Measurements from ENCODE around the gene IGF2.
"Not testable (repeated sequence)": the region's sequence is repeated elsewhere in the genome, so short reads cannot be mapped to it uniquely, and the experiment has no call there.

The IGF2 gene

GRCh38 chr11:2139123-2139521, at the start of gene IGF2:
Gene IGF2 (minus strand): TSS chr11:2139389. CDS start chr11:2135523, 3,866 bp downstream.
- no peak for DNase-seq (ENCODE audit: low read depth, low spot score)

DNA sequence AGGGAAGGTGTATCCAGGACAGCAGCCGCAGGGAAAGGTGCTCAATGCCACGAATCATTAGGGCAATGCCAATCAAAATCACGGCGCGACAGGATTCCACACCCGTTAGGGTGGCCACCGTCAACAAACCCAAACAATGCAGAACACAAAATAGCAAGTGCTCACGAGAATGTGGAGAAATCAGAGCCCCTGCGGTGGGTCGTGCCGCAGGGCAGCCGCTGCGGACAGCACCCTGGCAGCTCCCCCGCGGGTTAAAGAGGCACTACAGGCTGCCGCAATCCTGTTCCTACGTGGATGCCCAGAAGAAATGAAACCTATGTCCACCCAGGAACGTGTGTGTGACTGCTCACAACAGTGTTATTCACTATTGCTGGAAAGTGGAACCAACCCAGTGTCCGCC, 49.6 kb upstream of the IGF2 start:
- DNase-seq (ENCODE audit: low read depth, low spot score): no peak

- no peak for DNase-seq (ENCODE audit: low read depth, low spot score)
Measured at GRCh38 chr11:2187280-2187707, 48.1 kb upstream of the IGF2 start.

- no peak for DNase-seq (ENCODE audit: low read depth, low spot score)
Measured at GRCh38 chr11:2186669-2187279, 47.6 kb upstream of the IGF2 start.

- no peak for DNase-seq (ENCODE audit: low read depth, low spot score)
Measured at GRCh38 chr11:2185324-2186085, 46.3 kb upstream of the IGF2 start.

GRCh38 chr11:2182692-2183474, 43.7 kb upstream of the IGF2 start:
- no peak for DNase-seq (ENCODE audit: low read depth, low spot score)

GRCh38 chr11:2182075-2182474, 42.9 kb upstream of the IGF2 start:
- no peak for DNase-seq (ENCODE audit: low read depth, low spot score)

DNA sequence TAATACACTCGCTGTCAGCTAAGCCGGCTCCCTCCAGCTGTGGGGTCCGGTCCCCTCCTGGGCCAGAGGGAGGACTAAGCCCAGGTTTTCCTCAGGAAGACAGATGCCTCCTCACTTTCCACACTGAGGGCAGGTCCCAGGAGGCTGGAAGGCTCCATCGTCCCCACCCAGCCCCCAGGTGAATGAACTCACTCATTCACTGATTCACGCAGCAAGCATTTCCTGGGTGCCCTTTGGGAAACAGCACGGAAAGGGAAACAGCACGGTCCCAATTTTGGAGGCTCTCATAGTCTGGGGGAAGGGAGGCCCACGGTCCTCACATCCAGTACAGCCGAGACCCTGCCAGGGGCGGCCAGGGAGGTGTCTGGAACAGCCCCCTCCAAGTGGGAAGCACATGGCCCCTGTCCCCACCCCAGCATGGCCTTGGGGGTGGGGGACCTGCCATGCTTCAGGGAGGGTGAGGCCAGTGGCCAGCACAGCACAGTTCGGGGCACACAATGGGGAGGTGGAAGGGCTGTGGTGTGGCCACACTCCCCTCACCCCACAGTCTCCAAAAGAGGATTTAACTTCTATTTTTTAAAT, 41.7 kb upstream of the IGF2 start:
- no peak for DNase-seq (ENCODE audit: low read depth, low spot score)

- DNase-seq (ENCODE audit: low read depth, low spot score): no peak
Measured at GRCh38 chr11:2180347-2180746, 41.2 kb upstream of the IGF2 start.

DNA sequence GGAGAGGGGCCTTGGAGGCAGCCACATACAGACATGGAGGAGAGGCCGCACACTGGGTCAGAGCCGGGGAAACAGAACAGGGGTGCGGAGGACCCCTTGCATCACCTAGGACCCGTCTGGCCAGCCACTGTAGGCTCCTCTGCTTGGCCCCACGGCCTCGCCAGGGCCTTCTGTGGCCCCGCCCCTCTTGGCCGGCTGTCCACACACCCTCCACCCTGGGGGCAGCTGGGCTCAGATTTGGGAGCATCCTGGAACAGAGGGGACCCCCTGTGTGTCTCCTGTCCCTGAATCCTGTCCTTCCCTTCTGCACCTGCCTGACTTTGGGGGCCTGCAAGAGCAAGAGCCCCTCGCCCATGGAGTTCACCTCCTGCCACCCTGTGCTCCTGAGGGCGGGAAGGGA, 40.3 kb upstream of the IGF2 start:
- DNase-seq (ENCODE audit: low read depth, low spot score): no peak

DNA sequence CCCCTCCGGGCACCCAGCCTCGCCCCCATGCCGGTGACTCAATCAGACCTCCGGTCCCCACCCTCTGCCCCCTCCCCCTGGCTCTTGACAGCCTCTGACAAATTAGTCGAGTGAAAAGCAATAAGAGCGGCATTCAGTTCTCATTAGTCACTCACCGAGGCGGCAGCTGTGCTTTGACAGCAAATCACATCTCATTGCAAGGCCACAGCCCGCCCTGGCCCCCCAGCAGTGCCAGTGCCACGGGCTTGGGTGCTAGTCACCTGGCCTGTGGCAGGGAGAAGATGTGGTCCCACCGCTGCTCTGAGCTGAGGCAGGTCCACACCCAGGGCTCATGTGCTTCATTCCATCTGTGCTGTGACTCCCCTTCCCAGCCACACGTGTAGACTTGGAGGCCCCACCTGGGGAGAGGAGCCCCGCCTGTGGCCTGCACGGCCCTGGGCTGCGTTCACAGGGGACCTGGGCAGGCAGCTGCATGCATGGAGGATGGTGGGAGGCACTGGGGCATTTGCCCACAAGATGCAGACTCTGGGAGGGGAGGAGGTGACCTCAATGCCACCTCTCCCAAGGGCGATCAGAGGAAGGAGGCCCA, 39.8 kb upstream of the IGF2 start:
- no peak for DNase-seq (ENCODE audit: low read depth, low spot score)

DNA sequence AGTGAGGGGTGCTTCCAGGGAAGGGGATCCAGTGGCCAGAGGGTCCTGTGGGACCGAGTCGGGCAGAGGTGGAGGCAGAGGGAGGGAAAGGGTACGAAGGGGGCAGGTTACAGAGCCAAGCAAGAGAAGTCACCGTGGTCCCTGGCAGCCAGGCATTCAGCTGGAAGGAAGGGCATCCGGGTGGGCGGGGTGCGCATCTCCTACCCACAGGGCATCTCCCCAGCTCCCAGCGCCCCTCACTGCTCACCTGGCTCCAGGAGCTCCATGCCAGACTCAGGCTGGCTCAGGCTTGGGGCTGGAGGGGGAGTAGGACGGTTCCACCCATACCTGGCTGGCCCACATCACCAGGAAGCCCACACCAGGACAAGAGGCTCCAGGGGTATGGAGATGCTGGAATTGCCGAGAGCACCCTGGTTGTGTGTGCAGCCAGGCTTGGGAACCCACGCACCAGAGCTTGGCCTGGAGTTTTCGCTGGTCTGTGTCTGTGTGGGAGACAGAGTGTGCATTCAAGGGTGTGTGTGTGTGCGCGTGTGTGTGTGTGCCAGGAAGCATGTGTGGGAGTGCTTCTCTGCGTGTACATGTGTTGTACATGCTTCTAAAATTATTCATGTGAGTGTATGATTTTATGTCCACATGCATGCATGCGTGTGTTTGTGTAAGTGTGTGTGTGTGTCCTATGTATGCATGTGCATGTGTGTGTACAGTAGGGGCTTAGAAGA, 39.0 kb upstream of the IGF2 start:
- DNase-seq (ENCODE audit: low read depth, low spot score): not testable (repeated sequence)

DNA sequence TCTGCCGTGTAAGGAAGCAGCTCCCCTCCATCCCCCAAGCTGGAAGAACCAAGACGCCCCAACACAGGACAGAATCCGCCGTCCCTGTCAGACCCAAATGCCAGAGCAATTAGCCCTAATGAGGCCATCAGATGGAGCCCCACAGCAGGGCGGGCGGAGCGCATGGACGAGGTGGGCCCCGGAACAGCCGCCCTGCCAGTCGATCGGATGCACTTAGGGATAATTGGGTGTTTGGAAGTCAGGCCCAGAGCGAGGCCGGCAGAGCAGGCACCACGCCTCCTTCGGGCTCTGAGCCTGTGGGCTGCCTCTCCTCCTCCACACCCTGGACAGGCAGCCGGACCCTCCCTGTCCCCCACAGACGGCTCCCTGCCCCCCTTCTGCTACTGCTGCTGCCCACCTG, 37.9 kb upstream of the IGF2 start:
- DNase-seq (ENCODE audit: low read depth, low spot score): no peak

GRCh38 chr11:2176389-2176900, 37.3 kb upstream of the IGF2 start:
- no peak for DNase-seq (ENCODE audit: low read depth, low spot score)

GRCh38 chr11:2175659-2176058, 36.5 kb upstream of the IGF2 start:
- no peak for DNase-seq (ENCODE audit: low read depth, low spot score)

DNA sequence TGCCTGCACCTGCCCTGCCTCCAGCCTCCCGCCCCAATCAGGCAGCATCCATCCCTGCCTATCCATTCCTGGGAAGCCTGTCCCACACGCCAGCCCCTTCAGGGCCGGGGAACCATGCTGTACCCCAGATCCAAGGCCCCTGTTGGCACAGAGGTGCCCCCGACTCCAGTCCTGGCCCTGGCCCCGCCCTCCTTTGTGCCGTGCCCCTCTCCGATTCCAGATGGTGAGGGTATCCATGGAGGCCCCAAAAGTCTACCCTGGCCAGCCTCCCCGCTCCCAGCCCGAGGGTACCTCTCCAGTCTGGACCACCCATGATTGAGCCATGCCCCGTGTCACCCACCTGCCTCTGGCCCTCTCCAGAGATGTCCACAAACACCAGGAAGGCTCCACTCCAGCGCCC, 35.2 kb upstream of the IGF2 start:
- DNase-seq (ENCODE audit: low read depth, low spot score): no peak

DNA sequence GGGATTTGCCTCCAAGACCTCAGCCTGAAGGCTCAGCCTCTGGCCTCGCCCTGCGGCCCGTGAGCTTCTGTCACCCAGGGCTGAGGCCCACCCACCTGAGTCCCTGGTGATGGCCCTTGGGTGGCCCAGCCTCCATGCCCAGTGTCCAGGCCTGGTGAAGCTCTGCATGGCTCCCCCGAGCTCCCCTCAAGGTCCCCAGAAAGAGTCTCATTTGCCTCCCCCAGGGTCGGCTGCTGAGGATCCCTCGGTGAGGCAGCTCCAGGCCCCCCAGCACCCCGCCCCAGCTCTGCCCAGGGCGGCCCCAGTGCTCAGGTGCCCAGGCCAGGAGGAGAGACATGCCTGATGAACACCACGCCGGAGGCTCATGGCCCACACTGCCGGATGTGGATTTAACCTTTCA, 34.6 kb upstream of the IGF2 start:
- no peak for DNase-seq (ENCODE audit: low read depth, low spot score)

DNA sequence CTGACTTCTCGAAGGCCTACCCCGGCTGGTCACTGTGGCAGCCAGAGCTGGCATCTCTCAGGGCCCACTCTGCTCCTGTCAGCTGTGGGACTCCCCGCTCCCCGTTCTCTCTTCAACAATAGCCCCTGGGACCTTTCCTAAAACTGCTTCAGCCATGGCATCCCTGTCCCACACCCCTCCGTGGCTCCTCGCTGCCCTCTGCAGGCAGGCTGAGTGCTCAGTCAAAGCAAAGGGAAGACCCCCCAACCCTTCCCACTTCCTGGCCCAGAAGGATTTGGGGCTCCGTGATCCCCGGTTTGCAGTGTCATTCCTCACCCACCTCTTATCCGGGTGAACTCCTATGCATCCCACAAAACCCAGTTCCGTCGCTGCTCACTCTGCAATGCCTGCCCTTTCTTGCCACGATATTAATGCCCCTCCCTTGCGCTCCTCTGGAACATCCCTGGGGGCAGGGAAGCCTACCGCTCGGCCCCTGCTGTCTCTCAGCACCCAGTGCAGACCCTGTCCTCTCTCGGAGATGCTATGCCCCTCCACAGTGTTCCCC, 34.0 kb upstream of the IGF2 start:
- DNase-seq (ENCODE audit: low read depth, low spot score): no peak

DNA sequence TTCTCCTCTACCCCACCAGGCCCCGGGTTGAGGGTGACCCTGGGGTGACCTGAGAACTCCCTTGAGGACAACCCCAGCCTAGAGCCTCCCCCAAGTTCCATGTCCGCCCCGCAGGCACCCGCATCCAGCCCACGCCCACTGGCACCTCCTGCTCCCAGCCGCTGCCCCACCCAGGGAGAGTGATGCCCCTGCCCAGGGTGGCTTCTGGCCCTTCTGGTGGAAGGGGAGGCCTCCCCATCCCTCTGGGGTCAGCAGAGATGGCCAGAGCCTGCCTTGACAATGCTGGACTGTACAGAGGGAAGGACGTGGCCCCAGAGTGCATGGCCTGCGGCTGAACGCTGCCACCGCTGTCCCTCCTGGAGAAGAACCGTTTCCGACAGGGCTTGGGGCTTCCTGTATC, 33.5 kb upstream of the IGF2 start:
- DNase-seq (ENCODE audit: low read depth, low spot score): no peak

- DNase-seq (ENCODE audit: low read depth, low spot score): no peak
Measured at GRCh38 chr11:2171591-2172003, 32.4 kb upstream of the IGF2 start, which contains the start of gene TH. Gene TH (minus strand): TSS chr11:2171815. CDS start chr11:2171786, 29 bp downstream.

All from smooth muscle cell of the brain vasculature (primary cell).